ENCODE measurements around the gene LZTS3. TPM values are rescaled to one million over a fixed set of nuclear protein-coding genes. Genes with fewer than 3 reads are reported as not detected.

Gene LZTS3
- total and polyA plus RNA-seq, 2 of the 13 experiments (the other 11 are each of a cell fraction or from before 2014, with no cell fraction given): 10.1 to 31.3 TPM

GRCh38 chr20:3193806-3194616, 20.7 kb upstream of the LZTS3 start:
- no peak for ATAC-seq
- TF ChIP-seq MNT (IDR thresholded peaks at IDR 0.05) (peak; percentile 96), SNAPC5 (CRISPR knock-in tag; IDR thresholded peaks at IDR 0.05; ENCODE audit: borderline replicate concordance) (no peak)
- no peaks in the 10 kb centered on the region for H3K79me2 ChIP-seq (ENCODE audit: insufficient read depth, low read length)
- no peak overlapping the region for H2AFZ ChIP-seq (ENCODE audit: low read length)
- H3K9me3 ChIP-seq (ENCODE audit: low read length): no peaks in the 10 kb centered on the region
- peaks cover 59 to 87% of the 10 kb centered on the region in 2 experiments for H3K36me3 ChIP-seq (replicated peaks in 1 of 2; ENCODE audit: control insufficient read depth in 1 of 2, insufficient read depth in 2 of 2, low read length in 2 of 2)
- FAIRE-seq: no peak
- in situ Hi-C loops (cut with HindIII; ENCODE audit: extremely low pct_ligation_motif_present, low pct_unique_long_range_greater_than_20kb): no loop called here
- POLR2A ChIA-PET: interaction anchor here (1.6 to 2.0 kb wide), 2 partner anchors 9 to 10 kb away, joined by 4 to 6 read pairs; no protein-coding TSS in a partner anchor
- CTCF ChIA-PET (ENCODE audit: low intra/inter-chr PET ratio, low total read pairs): no interaction called here
- no peaks in the 10 kb centered on the region for H3K27me3 ChIP-seq (ENCODE audit: control insufficient read depth in 1 of 2, insufficient read depth in 2 of 2, low read length in 2 of 2)
- no peak overlapping the region for H3K9ac ChIP-seq (ENCODE audit: insufficient read depth, low read depth, low read length)
- no peak overlapping the region for H3K27ac ChIP-seq (ENCODE audit: extremely low read length, insufficient read depth, low read length)
- H4K20me1 ChIP-seq (ENCODE audit: insufficient read depth, low read length): no peaks in the 10 kb centered on the region
- no peaks in the 10 kb centered on the region for H3K4me1 ChIP-seq (ENCODE audit: insufficient read depth, low read length)
- H3K4me2 ChIP-seq (ENCODE audit: low read depth, low read length): no peak overlapping the region
- no peak for DNase-seq (ENCODE audit: low spot score)
- intact Hi-C loops (cut with micrococcal nuclease; ENCODE audit: unreplicated experiment): no loop called here
- H3K4me3 ChIP-seq (replicated peaks in 1 of 3; ENCODE audit: insufficient read depth in 1 of 3, low read depth in 2 of 3, low read length in 3 of 3): no peak overlapping the region
- 97% methylated on average over 14 of the region's 14 CpGs for WGBS (ENCODE audit: low lambda C conversion rate)
- no TSS peak for BruUV-seq (replicated peaks)

GRCh38 chr20:3192226-3193015, 19.1 kb upstream of the LZTS3 start:
- Histone ChIP-seq H3K9ac (ENCODE audit: insufficient read depth, low read depth, low read length) (no peak overlapping the region), H3K27me3 (ENCODE audit: control insufficient read depth in 1 of 2, insufficient read depth in 2 of 2, low read length in 2 of 2) (no peaks in the 10 kb centered on the region), H3K27ac (ENCODE audit: extremely low read length, insufficient read depth, low read length) (no peak overlapping the region), H3K36me3 (replicated peaks in 1 of 2; ENCODE audit: control insufficient read depth in 1 of 2, insufficient read depth in 2 of 2, low read length in 2 of 2) (peaks cover 55 to 80% of the 10 kb centered on the region in 2 experiments), H3K9me3 (ENCODE audit: low read length) (no peaks in the 10 kb centered on the region), H3K4me3 (replicated peaks in 1 of 3; ENCODE audit: insufficient read depth in 1 of 3, low read depth in 2 of 3, low read length in 3 of 3) (no peak overlapping the region), H4K20me1 (ENCODE audit: insufficient read depth, low read length) (no peaks in the 10 kb centered on the region), H2AFZ (ENCODE audit: low read length) (no peak overlapping the region), H3K4me2 (ENCODE audit: low read depth, low read length) (no peak overlapping the region), H3K79me2 (ENCODE audit: insufficient read depth, low read length) (no peaks in the 10 kb centered on the region), H3K4me1 (ENCODE audit: insufficient read depth, low read length) (no peaks in the 10 kb centered on the region)
- intact Hi-C loops (cut with micrococcal nuclease; ENCODE audit: unreplicated experiment): no loop called here
- no peak for TF ChIP-seq ZNF607 (CRISPR knock-in tag; IDR thresholded peaks at IDR 0.05; ENCODE audit: borderline replicate concordance)
- peak; percentile 49 for TF ChIP-seq RBFOX2 (IDR thresholded peaks at IDR 0.05; ENCODE audit: low read depth, low read length)
- TF ChIP-seq POLR2A (IDR thresholded peaks at IDR 0.05; ENCODE audit: insufficient read depth in 1 of 2, low read depth in 2 of 2, low read length in 2 of 2): peak in 1 of 2 experiments; percentile 44; a peak in 1 of 4 replicates
- 0 out of 2 replicates have a peak, but pooled peaks have one; percentile 9 for TF ChIP-seq POLR2AphosphoS5 (IDR thresholded peaks at IDR 0.05; ENCODE audit: low read depth, low read length)
- no peak for ATAC-seq
- in situ Hi-C loops (cut with HindIII; ENCODE audit: extremely low pct_ligation_motif_present, low pct_unique_long_range_greater_than_20kb): no loop called here
- POLR2A ChIA-PET: interaction anchor here (1.0 to 2.0 kb wide), 4 partner anchors 9 to 17 kb away, joined by 3 to 6 read pairs (median 4); no protein-coding TSS in a partner anchor
- 95% methylated on average over 18 of the region's 18 CpGs for WGBS (ENCODE audit: low lambda C conversion rate)
- FAIRE-seq: no peak
- BruUV-seq (replicated peaks): no TSS peak
- CTCF ChIA-PET (ENCODE audit: low intra/inter-chr PET ratio, low total read pairs): no interaction called here
- no peak for DNase-seq (ENCODE audit: low spot score)
